Esophagus muscularis mucosa (tissue), 4 donors: ENCODE data around the gene ARPC2. TPM values are rescaled to one million over a fixed set of nuclear protein-coding genes. Genes with fewer than 3 reads are reported as not detected.

Experiments
- DNase-seq: peaks from one replicate; pipeline ENCODE4 v3.0.0-alpha.2; 2017; ENCODE audit errors: extremely low spot score
- H3K27ac ChIP-seq, 4 donors: fragments of 200-600 bp; sonication (generic); replicated peaks in 1 of 4; 1 replicate in 3 of 4; 2 replicates in 1 of 4; pipeline ENCODE4 v1.5.1; 2016 to 2019; ENCODE audit warnings: mild to moderate bottlenecking in 1 of 4
- H3K27me3 ChIP-seq, 4 donors: fragments of 200-600 bp; sonication (generic); one replicate each; pipeline versions ENCODE4 v1.5.1 to v1.6.0; 2016 to 2019
- H3K36me3 ChIP-seq, 4 donors: fragments of 200-600 bp; sonication (generic); one replicate each; pipeline ENCODE4 v1.5.1; 2016 to 2019
- H3K4me1 ChIP-seq, 4 donors: fragments of 200-600 bp; sonication (generic); one replicate each; pipeline ENCODE4 v1.5.1; 2016 to 2019
- H3K4me3 ChIP-seq, 4 donors: fragments of 200-600 bp; sonication (generic); 1 replicate in 2 of 4; 2 replicates in 2 of 4; pipeline ENCODE4 v1.5.1; 2016 to 2019; ENCODE audit warnings: mild to moderate bottlenecking in 4 of 4, moderate library complexity in 1 of 4
- H3K9me3 ChIP-seq, 4 donors: fragments of 200-600 bp; sonication (generic); 1 replicate in 3 of 4; 2 replicates in 1 of 4; pipeline ENCODE4 v1.5.1; 2016 to 2019
- EP300 ChIP-seq: sonication (generic); formaldehyde crosslinking; IDR thresholded peaks from one replicate; pipeline ENCODE4 v1.6.1; 2017; ENCODE audit warnings: antibody characterized with exemption
- POLR2A ChIP-seq: fragments of 450-650 bp; IDR thresholded peaks from one replicate; pipeline ENCODE4 v1.6.1; 2017; ENCODE audit warnings: antibody characterized with exemption, moderate library complexity, mild to moderate bottlenecking, low read depth
- POLR2AphosphoS5 ChIP-seq, 2 donors: sonication (generic); formaldehyde crosslinking; IDR thresholded peaks; one replicate each; pipeline ENCODE4 v1.6.1; 2017; ENCODE audit warnings: antibody characterized with exemption in 2 of 2
- WGBS: methylation state at CpG from one replicate; pipeline ENCODE4 v1.1.5; 2018; 5-methylcytosine and 5-hydroxymethylcytosine counted together
- intact Hi-C: fragments of 100-400 bp; cut with DNase I; formaldehyde crosslinking; loops from one replicate; pipeline ENCODE4 v1.15.1; 2023
- total RNA-seq, 4 donors: library from RNA; depleted of rRNA; stranded (reverse); fragments of >200 nt; gene quantifications; one replicate each; pipeline versions ENCODE4 v1.1.0 to v1.2.1, GENCODE V29; 2016
- TF ChIP-seq, protein P1 (sequence below), 3 experiments: fragments of 200-600 bp in 2 of 3; fragments of 450-650 bp in 1 of 3; sonication (generic) in 2 of 3; IDR thresholded peaks; one replicate each; pipeline ENCODE4 v1.5.1; 2017 to 2019; ENCODE audit warnings: antibody characterized with exemption in 3 of 3, mild to moderate bottlenecking in 2 of 3, moderate library complexity in 1 of 3

The ARPC2 gene
- total RNA-seq, 4 donors from 2014 or later: 257 to 300 (median 270) TPM

GRCh38 chr2:218216336-218216673 lies 684 bp upstream of the ARPC2 start:
- DNase-seq: no peak
- Histone ChIP-seq H3K4me1 (peaks cover 30 to 45% (median 42%) of the 10 kb centered on the region in 4 donors), H3K27me3 (no peaks in the 10 kb centered on the region), H3K27ac (peak overlapping the region; percentile 89 to 96 (median 94)), H3K4me3 (peak overlapping the region; percentile 84 to 96 (median 86)), H3K9me3 (no peaks in the 10 kb centered on the region), H3K36me3 (no peaks in the 10 kb centered on the region)
- TF ChIP-seq EP300 (no peak), POLR2AphosphoS5 (IDR thresholded peaks at IDR 0.05) (no peak), POLR2A (no peak)
- TF ChIP-seq, protein P1, sequence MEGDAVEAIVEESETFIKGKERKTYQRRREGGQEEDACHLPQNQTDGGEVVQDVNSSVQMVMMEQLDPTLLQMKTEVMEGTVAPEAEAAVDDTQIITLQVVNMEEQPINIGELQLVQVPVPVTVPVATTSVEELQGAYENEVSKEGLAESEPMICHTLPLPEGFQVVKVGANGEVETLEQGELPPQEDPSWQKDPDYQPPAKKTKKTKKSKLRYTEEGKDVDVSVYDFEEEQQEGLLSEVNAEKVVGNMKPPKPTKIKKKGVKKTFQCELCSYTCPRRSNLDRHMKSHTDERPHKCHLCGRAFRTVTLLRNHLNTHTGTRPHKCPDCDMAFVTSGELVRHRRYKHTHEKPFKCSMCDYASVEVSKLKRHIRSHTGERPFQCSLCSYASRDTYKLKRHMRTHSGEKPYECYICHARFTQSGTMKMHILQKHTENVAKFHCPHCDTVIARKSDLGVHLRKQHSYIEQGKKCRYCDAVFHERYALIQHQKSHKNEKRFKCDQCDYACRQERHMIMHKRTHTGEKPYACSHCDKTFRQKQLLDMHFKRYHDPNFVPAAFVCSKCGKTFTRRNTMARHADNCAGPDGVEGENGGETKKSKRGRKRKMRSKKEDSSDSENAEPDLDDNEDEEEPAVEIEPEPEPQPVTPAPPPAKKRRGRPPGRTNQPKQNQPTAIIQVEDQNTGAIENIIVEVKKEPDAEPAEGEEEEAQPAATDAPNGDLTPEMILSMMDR (IDR thresholded peaks at IDR 0.05): no peak
- 37% methylated on average over 9 of the region's 9 CpGs for WGBS
- intact Hi-C loops: loop anchor here (5.0 kb wide), 1 partner anchor 46 kb away; the partner anchor contains the start of gene GPBAR1

GRCh38 chr2:218217360-218218267 lies 625 bp downstream of the ARPC2 start:
- Histone ChIP-seq H3K36me3 (no peaks in the 10 kb centered on the region), H3K4me1 (peaks cover 40 to 58% (median 55%) of the 10 kb centered on the region in 4 donors), H3K9me3 (no peaks in the 10 kb centered on the region), H3K27me3 (no peaks in the 10 kb centered on the region), H3K27ac (peak overlapping the region; percentile 89 to 96 (median 94)), H3K4me3 (peak overlapping the region; percentile 84 to 96 (median 86))
- DNase-seq: no peak
- intact Hi-C loops: loop anchor here (5.0 kb wide), 1 partner anchor 45 kb away; the partner anchor contains the start of gene GPBAR1
- TF ChIP-seq EP300 (no peak), POLR2AphosphoS5 (IDR thresholded peaks at IDR 0.05) (no peak)
- 1% methylated on average over 44 of the region's 47 CpGs for WGBS

- Histone ChIP-seq H3K4me3 (peak overlapping the region; percentile 84 to 96 (median 86)), H3K36me3 (no peaks in the 10 kb centered on the region), H3K27me3 (no peaks in the 10 kb centered on the region), H3K4me1 (peaks cover 45 to 67% (median 64%) of the 10 kb centered on the region in 4 donors), H3K27ac (peak overlapping the region; percentile 89 to 96 (median 94)), H3K9me3 (no peaks in the 10 kb centered on the region)
- intact Hi-C loops: loop anchor here (5.0 kb wide), 1 partner anchor 44 kb away; the partner anchor contains the start of gene GPBAR1
- DNase-seq: no peak
- no peak for TF ChIP-seq EP300
- TF ChIP-seq POLR2A: no peak
- TF ChIP-seq POLR2AphosphoS5 (IDR thresholded peaks at IDR 0.05): no peak
- TF ChIP-seq, protein P1 (IDR thresholded peaks at IDR 0.05): no peak
- WGBS: 15% methylated on average over 4 of the region's 4 CpGs
Measured at GRCh38 chr2:218218268-218219185, 1.5 kb downstream of the ARPC2 start.

GRCh38 chr2:218219934-218220333 lies 2.9 kb downstream of the ARPC2 start:
- H3K4me3 ChIP-seq: peak overlapping the region in 1 of 4 donors; percentile 96
- no peak for DNase-seq
- H3K36me3 ChIP-seq: peaks cover 0 to 10% (median 5%) of the 10 kb centered on the region in 4 donors
- TF ChIP-seq, protein P1 (IDR thresholded peaks at IDR 0.05): no peak
- TF ChIP-seq POLR2A: no peak
- no peak for TF ChIP-seq POLR2AphosphoS5 (IDR thresholded peaks at IDR 0.05)
- TF ChIP-seq EP300: no peak
- 45% methylated on average over 2 of the region's 2 CpGs for WGBS
- H3K27me3 ChIP-seq: no peaks in the 10 kb centered on the region
- H3K27ac ChIP-seq: peak overlapping the region in 1 of 4 donors; percentile 89
- intact Hi-C loops: loop anchor here (5.0 kb wide), 1 partner anchor 42 kb away; the partner anchor contains the start of gene GPBAR1
- H3K4me1 ChIP-seq: peaks cover 49 to 78% (median 72%) of the 10 kb centered on the region in 4 donors
- no peaks in the 10 kb centered on the region for H3K9me3 ChIP-seq
